Endodermal cell (in vitro differentiated cells): Measurements from ENCODE around the gene DDX51. TPM values are rescaled to one million over a fixed set of nuclear protein-coding genes. Genes with fewer than 3 reads are reported as not detected.

ENCODE experiments used
- DNase-seq: peaks from one replicate; pipeline ENCODE4 v3.0.0-alpha.2; 2017
- H3K27ac ChIP-seq: 2 replicates; pipeline ENCODE4 v1.5.1; 2013; ENCODE audit warnings: mild to moderate bottlenecking, low read depth, low read length, moderate library complexity
- H3K27me3 ChIP-seq: 2 replicates; pipeline ENCODE4 v1.6.1; 2013; ENCODE audit warnings: mild to moderate bottlenecking, low read length, moderate library complexity; ENCODE audit not compliant: insufficient read depth, control insufficient read depth, poor library complexity, severe bottlenecking
- H3K36me3 ChIP-seq: 2 replicates; pipeline ENCODE4 v1.7.0; 2013; ENCODE audit warnings: mild to moderate bottlenecking, low read length, moderate library complexity; ENCODE audit not compliant: control insufficient read depth, insufficient read depth
- H3K4me1 ChIP-seq: one replicate; pipeline ENCODE4 v1.7.0; 2013; ENCODE audit warnings: low read length; ENCODE audit not compliant: control insufficient read depth, insufficient read depth
- H3K4me3 ChIP-seq: 2 replicates; pipeline ENCODE4 v1.5.1; 2013; ENCODE audit warnings: mild to moderate bottlenecking, low read length, moderate library complexity
- H3K9ac ChIP-seq: 2 replicates; pipeline ENCODE4 v1.6.1; 2013; ENCODE audit warnings: mild to moderate bottlenecking, low read length, moderate library complexity; ENCODE audit not compliant: poor library complexity, severe bottlenecking; ENCODE audit errors: extremely low read depth
- H3K9me3 ChIP-seq: 2 replicates; pipeline ENCODE4 v1.6.1; 2013; ENCODE audit warnings: mild to moderate bottlenecking, low read length, moderate library complexity; ENCODE audit not compliant: control insufficient read depth
- H3K27ac Mint-ChIP-seq: 2 replicates; pipeline ENCODE4 v1.8.0; 2020; ENCODE audit warnings: mixed read lengths
- H3K27me3 Mint-ChIP-seq: 2 replicates; pipeline ENCODE4 v1.8.0; 2021; ENCODE audit warnings: mild to moderate bottlenecking, mixed read lengths; ENCODE audit not compliant: insufficient read depth
- H3K36me3 Mint-ChIP-seq: 2 replicates; pipeline ENCODE4 v1.8.0; 2020; ENCODE audit warnings: low read depth, mixed read lengths
- H3K4me1 Mint-ChIP-seq: 2 replicates; pipeline ENCODE4 v1.8.0; 2020; ENCODE audit warnings: mixed read lengths
- H3K4me3 Mint-ChIP-seq: 2 replicates; pipeline ENCODE4 v1.8.0; 2020; ENCODE audit warnings: mild to moderate bottlenecking, moderate library complexity, mixed read lengths
- H3K9me3 Mint-ChIP-seq: 2 replicates; pipeline ENCODE4 v1.8.0; 2020; ENCODE audit warnings: mild to moderate bottlenecking, mixed read lengths
- WGBS, 2 experiments: methylation state at CpG; one replicate each; pipeline versions ENCODE4 v1.1.5 to v1.1.7; 2013; ENCODE audit warnings: missing lambda C conversion rate in 2 of 2, mixed read lengths in 1 of 2; ENCODE audit not compliant: insufficient coverage in 1 of 2, insufficient read length in 1 of 2; 5-methylcytosine and 5-hydroxymethylcytosine counted together
- total RNA-seq, 2 donors: library from RNA; stranded (reverse); fragmentation: NEBNext Ultra II Directional in 1 of 2; extraction: Animal tissue kit (Norgen Biotek cat#: 25700) in 1 of 2; gene quantifications; 2 replicates in 1 of 2; 3 replicates in 1 of 2; pipeline ENCODE4 v1.2.1, GENCODE V29; 2021
- TF ChIP-seq, protein P1 (sequence below): fragments of 200-600 bp; sonication (generic); conservative IDR thresholded peaks from 2 replicates; pipeline ENCODE4 v1.5.0; 2021; ENCODE audit warnings: antibody characterized with exemption, mild to moderate bottlenecking

The DDX51 gene
- total RNA-seq, 2 donors from 2014 or later: 31.5 to 33.8 TPM

DNA sequence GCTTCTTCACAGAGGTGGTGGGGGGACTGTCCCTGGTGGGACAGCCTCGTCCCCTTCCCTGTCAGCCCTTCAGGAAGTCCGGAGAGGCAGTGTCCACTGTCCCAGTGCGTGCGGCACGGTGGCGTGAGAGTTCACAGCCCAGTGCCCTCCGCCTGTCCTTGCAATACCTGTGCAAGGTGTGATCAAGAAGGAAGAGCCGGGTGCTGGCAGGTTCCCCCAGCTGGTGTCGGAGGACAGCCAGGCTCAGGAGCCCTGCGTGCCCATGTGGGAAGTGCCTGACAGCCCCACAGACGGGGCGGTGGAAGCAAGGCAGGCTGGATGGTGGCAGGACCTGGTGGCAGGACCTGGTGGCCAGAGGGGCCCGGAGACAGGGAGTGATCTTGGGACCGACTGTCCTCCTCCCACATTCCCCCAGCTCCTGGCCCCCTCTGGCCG is 16.5 kb upstream of the DDX51 start:
- Mint-ChIP-seq H3K27me3 (peaks cover 19% of the 10 kb centered on the region), H3K9me3 (no peaks in the 10 kb centered on the region), H3K27ac (no peak overlapping the region), H3K4me3 (no peak overlapping the region), H3K4me1 (no peaks in the 10 kb centered on the region), H3K36me3 (no peaks in the 10 kb centered on the region)
- Histone ChIP-seq H3K36me3 (peaks cover 25% of the 10 kb centered on the region), H3K4me3 (no peak overlapping the region), H3K27ac (no peak overlapping the region), H3K4me1 (no peaks in the 10 kb centered on the region), H3K9ac (no peak overlapping the region), H3K27me3 (no peaks in the 10 kb centered on the region), H3K9me3 (peaks cover 27% of the 10 kb centered on the region)
- DNase-seq: no peak
- TF ChIP-seq, protein P1, sequence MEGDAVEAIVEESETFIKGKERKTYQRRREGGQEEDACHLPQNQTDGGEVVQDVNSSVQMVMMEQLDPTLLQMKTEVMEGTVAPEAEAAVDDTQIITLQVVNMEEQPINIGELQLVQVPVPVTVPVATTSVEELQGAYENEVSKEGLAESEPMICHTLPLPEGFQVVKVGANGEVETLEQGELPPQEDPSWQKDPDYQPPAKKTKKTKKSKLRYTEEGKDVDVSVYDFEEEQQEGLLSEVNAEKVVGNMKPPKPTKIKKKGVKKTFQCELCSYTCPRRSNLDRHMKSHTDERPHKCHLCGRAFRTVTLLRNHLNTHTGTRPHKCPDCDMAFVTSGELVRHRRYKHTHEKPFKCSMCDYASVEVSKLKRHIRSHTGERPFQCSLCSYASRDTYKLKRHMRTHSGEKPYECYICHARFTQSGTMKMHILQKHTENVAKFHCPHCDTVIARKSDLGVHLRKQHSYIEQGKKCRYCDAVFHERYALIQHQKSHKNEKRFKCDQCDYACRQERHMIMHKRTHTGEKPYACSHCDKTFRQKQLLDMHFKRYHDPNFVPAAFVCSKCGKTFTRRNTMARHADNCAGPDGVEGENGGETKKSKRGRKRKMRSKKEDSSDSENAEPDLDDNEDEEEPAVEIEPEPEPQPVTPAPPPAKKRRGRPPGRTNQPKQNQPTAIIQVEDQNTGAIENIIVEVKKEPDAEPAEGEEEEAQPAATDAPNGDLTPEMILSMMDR: no peak
- 89% methylated on average over 9 to 15 of the region's 15 CpGs for WGBS, 2 experiments

DNA sequence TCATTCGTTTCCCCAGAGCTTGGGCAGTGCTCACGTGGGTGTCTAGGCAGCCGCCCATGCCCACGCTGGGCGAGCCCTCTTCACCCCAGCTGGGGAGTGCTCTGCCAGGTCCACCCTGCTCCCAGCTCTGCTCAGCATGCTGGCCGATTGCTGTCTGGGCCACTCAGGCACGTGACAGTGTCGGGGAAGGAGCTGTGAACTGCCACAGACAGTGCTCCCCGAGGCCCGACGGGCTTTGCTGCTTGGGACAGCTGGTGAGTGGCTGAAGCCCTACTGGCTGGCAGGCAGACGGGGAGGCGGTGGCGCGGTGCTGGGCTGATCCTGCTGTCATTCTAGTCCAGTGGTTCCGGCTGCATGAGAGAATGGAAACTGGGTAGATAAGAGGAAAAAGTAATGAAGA is 15.9 kb upstream of the DDX51 start:
- Mint-ChIP-seq H3K4me3 (no peak overlapping the region), H3K4me1 (no peaks in the 10 kb centered on the region), H3K27me3 (peaks cover 19% of the 10 kb centered on the region), H3K36me3 (no peaks in the 10 kb centered on the region), H3K27ac (no peak overlapping the region), H3K9me3 (no peaks in the 10 kb centered on the region)
- Histone ChIP-seq H3K9ac (no peak overlapping the region), H3K27me3 (no peaks in the 10 kb centered on the region), H3K36me3 (peaks cover 25% of the 10 kb centered on the region), H3K27ac (no peak overlapping the region), H3K4me1 (no peaks in the 10 kb centered on the region), H3K9me3 (peaks cover 27% of the 10 kb centered on the region), H3K4me3 (no peak overlapping the region)
- 80 to 89% methylated on average over 4 to 16 of the region's 16 CpGs for WGBS, 2 experiments
- no peak for DNase-seq
- TF ChIP-seq, protein P1: no peak

DNA sequence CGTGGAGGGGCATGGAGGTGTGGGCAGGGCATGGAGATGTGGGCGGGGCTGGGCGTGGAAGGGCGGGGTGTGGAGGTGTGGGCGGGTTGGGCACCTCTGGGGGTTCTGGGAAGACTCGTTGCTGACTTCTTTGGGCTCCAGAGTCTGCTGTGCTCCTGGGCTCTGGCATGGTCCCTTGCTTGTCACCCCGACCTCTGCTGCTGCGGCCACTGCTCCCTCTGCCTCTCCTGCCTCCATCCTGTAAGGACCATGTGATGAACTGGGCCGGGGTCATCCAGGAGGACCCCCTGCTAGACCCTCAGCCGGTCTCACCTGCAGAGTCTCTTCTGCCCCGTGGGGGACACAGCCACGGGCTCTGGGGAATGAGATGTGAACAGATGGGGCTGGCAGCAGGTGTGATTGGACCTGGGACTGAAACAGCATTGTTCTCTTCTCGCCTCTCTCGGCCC is 15.5 kb upstream of the DDX51 start:
- no peaks in the 10 kb centered on the region for H3K9me3 Mint-ChIP-seq
- no peak overlapping the region for H3K4me3 Mint-ChIP-seq
- Histone ChIP-seq H3K4me3 (no peak overlapping the region), H3K4me1 (no peaks in the 10 kb centered on the region), H3K36me3 (peaks cover 25% of the 10 kb centered on the region), H3K9me3 (peaks cover 27% of the 10 kb centered on the region), H3K27me3 (no peaks in the 10 kb centered on the region), H3K27ac (no peak overlapping the region), H3K9ac (no peak overlapping the region)
- peaks cover 19% of the 10 kb centered on the region for H3K27me3 Mint-ChIP-seq
- TF ChIP-seq, protein P1: no peak
- H3K27ac Mint-ChIP-seq: no peak overlapping the region
- H3K36me3 Mint-ChIP-seq: no peaks in the 10 kb centered on the region
- no peaks in the 10 kb centered on the region for H3K4me1 Mint-ChIP-seq
- no peak for DNase-seq
- WGBS, 2 experiments: 89 to 94% methylated on average over 5 to 14 of the region's 14 CpGs
